ENCODE results near the gene COL13A1.

COL13A1 gene

DNA sequence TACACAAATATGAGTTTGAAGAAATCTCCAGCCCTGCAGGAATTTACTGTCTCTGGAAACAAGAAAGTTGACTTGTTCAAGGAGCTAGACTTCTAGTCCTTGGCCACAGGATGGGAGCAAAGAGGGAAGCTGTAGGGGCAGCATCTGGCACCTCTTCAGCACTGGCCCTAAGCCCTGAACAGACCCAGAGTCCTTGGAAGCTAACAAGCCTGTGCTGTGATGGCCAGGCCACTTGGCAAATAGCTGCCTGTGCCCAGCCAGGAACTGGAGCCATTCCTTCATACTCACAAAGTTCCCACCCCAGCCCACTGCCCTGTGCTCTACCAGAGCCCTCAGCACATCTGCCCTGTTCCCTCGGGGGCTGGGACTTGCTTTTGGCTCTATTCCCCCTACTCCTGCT is 9.4 kb upstream of the COL13A1 start:
- DNase-seq, result no peak

DNA sequence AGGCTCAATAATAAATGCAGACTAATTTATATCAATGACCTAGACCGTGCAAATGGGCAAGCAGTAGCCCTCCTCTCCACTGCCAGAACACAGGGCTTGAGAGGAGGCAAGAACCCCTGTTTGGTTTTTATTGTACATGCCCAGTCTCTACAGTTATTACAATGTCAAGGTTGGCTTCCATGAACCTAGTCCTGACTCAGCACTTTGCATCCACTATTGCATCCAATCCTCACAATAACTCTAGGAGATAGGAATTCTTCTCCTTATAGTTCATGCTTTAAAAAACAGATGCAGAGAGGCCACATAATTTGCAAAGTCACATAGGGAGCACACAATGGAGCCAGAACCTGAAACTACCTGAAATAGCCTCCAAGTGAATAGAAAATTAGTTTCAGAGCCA is 7.0 kb upstream of the COL13A1 start:
- DNase-seq, result no peak

DNA sequence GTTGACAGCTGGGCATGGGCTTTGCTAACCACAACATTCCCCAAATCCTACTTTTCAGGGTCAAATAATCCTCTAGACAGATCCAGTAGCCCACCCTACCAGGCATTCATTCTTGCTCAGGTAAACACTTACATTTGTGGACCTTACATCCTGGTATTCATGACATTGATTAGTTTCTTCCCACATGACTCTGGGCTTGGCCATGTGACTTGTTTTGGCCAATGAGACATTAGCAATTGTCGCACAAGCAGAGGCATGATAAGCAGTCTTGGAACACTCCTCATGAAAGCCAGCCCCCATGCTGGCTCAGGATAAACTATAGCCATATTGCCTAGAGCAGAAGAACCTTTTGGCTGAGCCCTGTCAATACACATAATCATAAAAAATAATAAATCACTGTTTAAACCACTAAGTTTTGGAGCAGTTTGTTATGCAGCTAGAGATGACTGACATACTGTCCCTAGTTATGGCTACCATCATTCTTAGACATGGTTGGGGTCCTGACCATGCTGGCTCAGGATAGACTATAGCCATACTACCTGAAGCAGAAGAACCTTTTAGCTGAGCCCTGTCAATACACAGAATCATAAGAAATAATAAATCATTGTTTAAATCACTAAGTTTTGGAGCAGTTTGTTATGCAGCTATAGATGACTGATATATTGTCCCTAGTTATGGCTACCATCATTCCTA is 6.3 kb upstream of the COL13A1 start:
- DNase-seq, result no peak

- no peak for DNase-seq
Observed at GRCh38 chr10:69797959-69798358, 3.7 kb upstream of the COL13A1 start.

DNA sequence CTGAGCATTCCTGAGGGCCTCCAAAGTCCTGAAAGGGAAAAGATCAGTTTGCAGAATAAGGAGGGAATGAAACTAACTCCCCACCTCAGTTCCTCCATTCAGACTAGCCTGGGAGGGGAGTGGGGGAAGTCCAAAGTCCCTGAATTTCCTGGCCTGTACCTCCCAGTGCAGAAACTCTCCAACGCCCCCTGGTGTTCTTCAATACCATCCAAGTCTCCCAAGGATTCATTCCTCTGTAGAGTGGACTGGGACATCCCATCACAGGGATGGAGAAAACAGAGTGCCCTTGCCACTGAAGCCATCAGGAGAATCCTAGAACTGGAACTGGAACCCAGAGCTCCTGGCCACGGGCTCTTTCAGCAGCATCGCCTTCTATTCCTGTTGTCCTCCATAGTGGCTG is 1.6 kb upstream of the COL13A1 start:
- DNase-seq, result peak; percentile 61

DNA sequence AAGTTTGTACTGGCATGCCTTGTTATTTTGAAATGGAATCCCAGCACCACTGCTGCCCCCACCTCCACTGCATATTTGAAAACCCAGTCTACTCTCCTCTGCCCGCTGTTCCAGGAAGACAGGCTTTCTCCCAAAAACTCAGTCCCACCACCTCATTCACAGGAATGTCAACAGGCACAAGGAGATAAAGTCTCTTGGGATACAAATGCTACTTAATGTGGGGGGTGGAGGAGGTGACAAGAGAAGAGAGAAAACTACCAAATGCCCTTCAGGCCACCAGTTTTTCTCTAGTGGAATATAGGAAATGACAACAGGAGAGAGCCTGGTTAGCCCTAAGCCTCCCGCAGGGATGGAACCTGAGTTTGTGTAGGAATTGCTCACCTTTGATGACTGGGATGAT is 1.0 kb upstream of the COL13A1 start:
- no peak for DNase-seq

GRCh38 chr10:69801094-69801433 is 642 bp upstream of the COL13A1 start:
- peak; percentile 81 for DNase-seq

DNA sequence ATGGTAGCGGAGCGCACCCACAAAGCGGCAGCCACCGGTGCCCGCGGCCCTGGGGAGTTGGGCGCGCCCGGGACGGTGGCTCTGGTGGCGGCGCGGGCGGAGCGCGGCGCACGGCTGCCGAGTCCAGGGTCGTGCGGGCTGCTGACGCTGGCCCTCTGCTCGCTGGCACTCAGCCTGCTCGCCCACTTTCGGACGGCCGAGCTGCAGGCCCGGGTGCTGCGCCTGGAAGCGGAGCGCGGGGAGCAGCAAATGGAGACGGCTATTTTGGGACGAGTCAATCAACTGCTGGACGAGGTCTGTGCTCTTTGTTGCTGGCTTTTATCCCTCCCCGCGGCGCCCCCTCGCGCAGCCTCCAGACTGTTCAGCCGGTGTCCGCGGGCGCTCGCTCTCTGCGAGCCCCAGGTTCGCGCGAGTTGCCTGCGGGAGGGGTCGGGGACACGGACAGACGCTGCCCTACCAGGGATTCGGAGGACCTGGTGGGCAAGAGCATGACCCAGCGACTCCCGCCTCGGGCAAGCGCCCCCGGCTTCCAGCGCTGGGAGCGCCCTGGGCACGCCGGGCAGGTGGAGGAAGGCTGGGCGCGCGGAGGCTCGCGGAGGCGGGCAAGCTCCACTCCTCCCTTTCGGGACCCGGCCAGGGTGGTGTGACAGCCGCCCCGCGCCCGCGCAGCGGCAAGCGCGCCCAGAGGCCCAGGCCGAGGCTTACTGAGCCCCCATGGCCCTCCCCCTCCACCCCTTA is 887 bp downstream of the COL13A1 start:
- peak; percentile 74 for DNase-seq

GRCh38 chr10:69803809-69804208 is 2.1 kb downstream of the COL13A1 start:
- no peak for DNase-seq

- DNase-seq, result no peak
Observed at GRCh38 chr10:69804775-69805174, 3.1 kb downstream of the COL13A1 start.

DNA sequence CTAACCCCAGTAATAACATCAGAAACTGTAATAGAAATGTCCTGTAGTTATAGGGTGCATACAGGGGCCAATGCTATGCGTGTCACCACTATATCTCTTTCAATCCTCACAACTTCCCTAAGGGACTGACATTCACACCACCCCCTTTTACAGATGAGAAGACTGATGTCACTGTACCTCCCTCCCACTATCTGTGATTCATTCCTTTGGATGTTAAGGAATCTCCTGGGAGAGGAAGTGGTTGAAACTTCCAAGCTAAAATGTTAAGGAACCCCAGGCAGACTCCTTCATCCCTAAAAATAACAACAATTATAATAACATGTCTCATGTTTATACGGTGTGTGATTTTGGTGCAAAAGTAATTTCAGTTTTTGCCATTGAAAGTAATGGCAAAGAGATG is 5.4 kb downstream of the COL13A1 start:
- DNase-seq, result peak; percentile 78

- DNase-seq, result no peak
Observed at GRCh38 chr10:69807696-69808095, 6.0 kb downstream of the COL13A1 start.

GRCh38 chr10:69809318-69809717 is 7.6 kb downstream of the COL13A1 start:
- no peak for DNase-seq

- DNase-seq, result no peak
Observed at GRCh38 chr10:69810097-69810496, 8.4 kb downstream of the COL13A1 start.

DNA sequence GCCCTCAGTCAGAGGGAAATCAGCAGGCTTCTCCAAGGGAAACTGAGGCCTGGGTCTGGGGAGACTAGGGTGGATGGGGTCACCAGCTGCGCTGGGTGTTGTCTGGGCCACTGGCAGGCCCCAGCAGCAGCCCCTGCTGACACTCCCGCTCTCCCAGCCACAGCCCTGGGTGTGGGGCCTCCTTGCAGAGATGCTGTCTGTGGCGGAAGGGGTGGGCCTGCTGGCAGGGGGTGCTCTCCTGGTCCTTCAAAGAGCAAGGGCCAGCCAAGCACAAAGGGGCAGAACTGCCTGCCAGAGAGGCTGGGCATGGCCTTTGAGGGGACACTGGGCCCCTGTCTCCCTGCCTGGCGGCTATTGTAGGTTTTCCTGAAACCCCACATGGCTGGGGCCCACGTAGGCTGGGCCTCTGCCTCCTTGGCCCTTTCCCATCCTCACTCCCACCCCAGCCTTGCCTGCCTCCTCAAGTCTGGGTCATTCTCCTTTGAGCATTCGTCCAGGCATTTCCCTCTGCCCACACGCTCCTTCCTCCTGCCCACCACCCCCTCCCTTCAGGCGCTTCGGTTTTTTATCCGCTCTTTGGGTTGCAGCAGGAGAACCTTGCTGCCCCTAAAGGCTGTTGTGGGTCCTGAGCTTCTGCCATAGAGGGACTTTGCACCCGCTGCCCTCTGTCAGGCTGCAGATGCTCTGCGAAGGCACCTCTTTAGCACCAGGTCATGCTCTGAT is 9.1 kb downstream of the COL13A1 start:
- DNase-seq, result no peak

- no peak for DNase-seq
Observed at GRCh38 chr10:69813632-69814031, 11.9 kb downstream of the COL13A1 start.

DNA sequence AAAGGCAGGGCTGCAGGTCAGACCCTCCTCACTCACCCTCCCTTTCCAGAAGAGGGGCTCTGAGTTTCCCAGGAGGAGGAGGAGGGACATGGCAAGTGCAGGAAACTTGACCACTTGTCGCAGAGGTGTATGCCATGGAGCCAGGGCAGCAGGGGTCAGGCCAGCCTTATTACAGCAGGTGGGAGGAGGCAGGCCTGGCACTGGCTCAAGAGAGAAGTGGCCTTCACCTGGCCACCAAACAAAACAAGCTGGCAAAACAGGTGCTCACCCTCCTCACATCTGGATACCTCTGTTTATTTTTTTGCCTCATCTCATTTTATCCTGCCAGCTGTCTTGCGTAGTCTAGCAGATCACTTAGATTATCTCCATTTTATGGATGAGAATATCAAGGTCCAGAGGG is 12.5 kb downstream of the COL13A1 start:
- DNase-seq, result no peak

- no peak for DNase-seq
Observed at GRCh38 chr10:69815104-69815503, 13.4 kb downstream of the COL13A1 start.

DNA sequence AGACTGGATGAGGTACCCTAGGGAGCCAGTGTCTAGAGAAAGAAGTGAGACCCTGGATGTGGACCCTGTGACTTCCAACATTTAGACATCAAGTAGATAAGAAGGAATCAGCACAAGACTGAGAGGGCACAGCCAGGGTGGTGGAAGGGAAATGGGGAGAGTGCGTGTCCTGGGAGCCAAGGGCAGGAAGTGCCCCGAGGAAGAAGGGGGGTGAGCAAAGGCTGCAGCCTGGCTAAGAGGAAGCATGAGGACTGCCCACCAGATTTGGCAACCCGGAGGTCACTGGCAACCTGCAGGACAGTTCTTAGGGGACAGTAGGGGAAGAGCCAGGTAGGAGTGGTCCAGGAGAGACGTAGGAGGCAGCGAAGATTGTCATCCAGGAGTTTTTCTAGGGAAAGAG is 14.8 kb downstream of the COL13A1 start:
- DNase-seq, result no peak

DNA sequence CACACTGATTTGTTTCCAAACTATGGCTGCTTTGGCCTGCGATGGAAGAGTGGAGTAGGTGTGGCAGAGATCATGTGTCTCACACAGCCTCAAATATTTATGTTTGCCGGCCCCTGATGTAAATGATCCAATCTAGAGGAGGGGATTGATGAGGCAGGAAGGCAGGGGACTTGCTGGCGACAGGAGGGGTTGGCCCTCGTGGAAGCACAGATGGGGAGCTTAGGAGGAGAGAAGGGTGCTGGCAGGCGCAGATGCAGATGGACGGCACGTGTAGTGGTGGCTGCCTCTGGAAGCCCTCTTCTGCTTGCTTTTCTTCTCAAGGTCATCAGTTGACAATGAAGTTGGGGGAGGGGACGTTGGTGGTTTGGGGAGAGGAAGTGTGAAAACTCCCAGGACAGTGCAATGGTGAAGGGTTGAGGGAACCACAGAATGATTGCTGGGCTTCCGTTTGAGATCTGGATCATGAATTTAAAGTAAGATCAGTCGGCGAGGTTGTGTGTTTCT is 15.4 kb downstream of the COL13A1 start:
- DNase-seq, result no peak

- DNase-seq, result no peak
Observed at GRCh38 chr10:69818676-69819239, 17.1 kb downstream of the COL13A1 start.

GRCh38 chr10:69819716-69820506 is 18.2 kb downstream of the COL13A1 start:
- DNase-seq, result no peak

- DNase-seq, result no peak
Observed at GRCh38 chr10:69820817-69821216, 19.1 kb downstream of the COL13A1 start.

All from 8988T (cell line).